HL-60/S4 treated with phorbol 12-myristate 13-acetate at 8.2 ng/mL for 4 days and 3 days (cell line): Measurements from ENCODE around the gene TPST2.

Experiments used
- in situ Hi-C: fragments of 300-500 bp; cut with MboI; formaldehyde crosslinking; loops from 2 replicates; pipeline ENCODE4 v1.15.0; 2022; ENCODE audit warnings: low sequenced_read_pairs

TPST2 gene

GRCh38 chr22:26503758-26504157 is 86.2 kb downstream of the TPST2 start:
- in situ Hi-C loops, result no loop called here

- in situ Hi-C loops, result no loop called here
These were observed 87.0 kb downstream of the TPST2 start for GRCh38 chr22:26502688-26503561.

DNA sequence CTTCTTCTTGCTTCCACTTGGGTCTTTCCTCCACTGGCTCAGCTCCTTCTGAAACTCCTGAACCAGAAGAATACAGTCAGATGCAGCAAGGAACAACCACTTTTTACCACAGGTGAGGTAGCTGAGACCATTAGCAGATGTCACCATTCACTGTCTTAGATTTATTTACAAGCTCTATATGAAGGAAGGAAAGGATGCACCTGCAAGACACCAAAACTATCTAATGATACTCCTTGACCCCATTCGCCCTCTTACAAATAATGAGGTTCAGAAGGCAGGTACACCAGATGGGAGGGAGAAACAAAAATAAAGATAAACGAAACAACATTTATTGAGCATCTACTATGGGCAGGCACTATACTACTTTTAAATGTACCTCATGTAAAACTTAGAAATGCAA is 87.9 kb downstream of the TPST2 start:
- in situ Hi-C loops, result no loop called here

- in situ Hi-C loops, result no loop called here
These were observed 90.7 kb downstream of the TPST2 start for GRCh38 chr22:26499188-26499703.

GRCh38 chr22:26496456-26496855 is 93.5 kb downstream of the TPST2 start:
- in situ Hi-C loops, result no loop called here

GRCh38 chr22:26494506-26494905 is 95.4 kb downstream of the TPST2 start:
- in situ Hi-C loops, result no loop called here

DNA sequence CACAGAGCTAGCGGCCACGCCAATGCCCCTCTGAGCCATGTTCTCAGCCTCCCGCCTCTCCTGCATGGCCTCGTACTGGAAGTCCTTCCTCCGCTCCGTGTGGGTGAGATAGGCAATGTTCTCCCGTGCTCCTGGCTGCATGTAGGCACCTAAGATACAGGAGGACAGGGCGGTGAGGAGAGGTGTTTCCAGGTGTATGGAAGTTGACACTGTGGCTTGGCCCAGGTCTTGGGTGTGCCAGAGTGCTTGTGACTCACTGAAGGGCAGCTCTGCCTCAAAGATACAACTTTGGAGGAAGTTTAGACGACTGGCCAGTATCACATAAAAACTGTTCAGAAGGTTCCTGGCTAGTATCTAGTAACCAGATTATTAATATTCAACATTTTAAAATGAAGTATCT is 97.7 kb downstream of the TPST2 start:
- in situ Hi-C loops, result no loop called here

DNA sequence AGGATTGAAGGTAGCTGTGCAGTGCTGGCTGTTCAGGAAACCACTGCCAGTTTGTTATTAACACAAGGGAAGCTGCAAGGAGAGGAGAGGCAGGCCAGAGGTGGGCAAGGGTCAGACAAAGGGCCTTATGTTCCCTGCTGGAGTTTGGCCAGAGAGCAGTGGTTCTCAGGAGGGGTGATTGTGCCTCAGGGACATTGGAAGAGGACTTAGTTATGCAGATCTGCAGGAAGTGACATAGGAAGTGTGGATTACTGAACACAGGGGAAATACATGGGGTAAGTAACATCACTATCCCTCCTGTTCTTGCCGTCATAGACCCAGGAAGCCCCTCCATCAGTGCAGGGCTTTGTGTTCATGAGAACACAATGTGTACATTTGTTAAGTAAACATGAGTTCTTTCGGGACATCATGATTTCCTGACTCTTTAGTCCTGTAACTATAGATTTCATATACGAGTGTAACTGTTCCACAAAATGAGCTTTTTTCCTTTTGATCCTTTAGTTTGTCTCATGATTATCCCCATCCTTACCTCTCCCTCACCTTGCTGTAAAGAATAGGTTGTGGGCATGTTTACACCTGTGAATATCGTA is 100.4 kb downstream of the TPST2 start:
- in situ Hi-C loops, result no loop called here

DNA sequence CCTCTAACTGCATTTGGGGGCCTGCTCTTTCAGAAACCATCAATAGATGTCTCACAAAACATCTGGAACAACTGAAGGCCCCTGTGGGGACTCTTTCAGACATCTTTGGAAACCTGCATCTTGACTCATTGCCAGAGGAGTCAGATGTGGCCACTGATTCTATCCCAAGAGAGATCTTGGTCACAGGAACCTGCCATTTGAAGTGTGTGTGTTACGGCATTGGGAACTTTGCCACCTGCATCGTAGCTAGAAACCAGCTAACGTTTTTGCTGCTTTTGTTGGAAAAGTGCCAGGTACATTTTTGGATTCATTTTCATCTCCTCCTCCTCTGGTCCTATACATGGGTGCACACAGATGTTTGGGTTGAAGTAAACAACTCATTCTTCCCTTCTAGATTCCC is 101.9 kb downstream of the TPST2 start:
- in situ Hi-C loops, result no loop called here

DNA sequence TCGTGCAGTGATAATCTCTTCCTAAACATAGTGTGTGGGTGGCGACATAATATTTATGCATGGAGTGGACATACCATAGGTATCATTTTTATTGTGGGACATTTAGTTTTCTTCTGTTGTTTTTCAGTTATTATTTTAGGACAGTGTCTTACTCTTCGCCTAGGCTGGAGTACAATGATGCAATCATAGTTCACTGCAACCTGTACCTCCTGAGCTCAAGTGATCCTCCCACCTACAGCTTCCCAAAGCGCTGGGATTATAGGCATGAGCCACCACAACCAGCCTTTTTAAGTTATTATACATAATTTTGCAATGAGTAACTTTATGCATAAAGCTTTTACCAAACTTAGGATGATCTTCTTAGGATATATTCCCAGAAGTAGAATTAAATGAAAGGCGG is 103.5 kb downstream of the TPST2 start:
- in situ Hi-C loops, result no loop called here

DNA sequence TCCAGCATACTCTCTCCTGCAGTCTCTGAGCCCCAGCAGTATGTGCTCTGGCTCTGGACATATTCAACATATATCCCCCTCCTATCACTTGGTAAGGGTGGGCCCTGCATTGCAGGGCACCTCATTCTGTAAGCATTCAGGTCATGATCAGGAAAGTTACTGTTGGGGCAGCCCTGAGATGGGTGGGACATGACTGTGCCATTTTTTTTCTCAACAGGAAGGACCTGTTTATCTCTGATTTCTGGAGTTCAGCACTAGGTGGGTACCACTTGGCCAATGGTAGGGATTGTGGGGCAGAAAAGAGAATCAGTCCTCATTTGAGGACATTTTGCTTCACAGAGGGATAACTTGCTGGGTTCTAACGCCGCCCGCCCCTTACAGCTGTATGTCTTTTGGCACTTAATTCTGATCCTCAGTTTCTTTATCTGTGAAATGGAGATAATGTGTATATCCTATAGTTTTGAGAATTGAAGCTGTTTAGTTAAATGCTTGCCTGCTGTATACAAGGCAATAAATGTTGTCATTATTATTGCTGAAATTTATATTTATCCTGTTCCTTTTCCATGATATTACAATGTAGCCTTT is 104.0 kb downstream of the TPST2 start:
- in situ Hi-C loops, result no loop called here

- in situ Hi-C loops, result no loop called here
These were observed 104.9 kb downstream of the TPST2 start for GRCh38 chr22:26485013-26485412.

GRCh38 chr22:26484360-26484706 is 105.6 kb downstream of the TPST2 start:
- in situ Hi-C loops, result no loop called here

DNA sequence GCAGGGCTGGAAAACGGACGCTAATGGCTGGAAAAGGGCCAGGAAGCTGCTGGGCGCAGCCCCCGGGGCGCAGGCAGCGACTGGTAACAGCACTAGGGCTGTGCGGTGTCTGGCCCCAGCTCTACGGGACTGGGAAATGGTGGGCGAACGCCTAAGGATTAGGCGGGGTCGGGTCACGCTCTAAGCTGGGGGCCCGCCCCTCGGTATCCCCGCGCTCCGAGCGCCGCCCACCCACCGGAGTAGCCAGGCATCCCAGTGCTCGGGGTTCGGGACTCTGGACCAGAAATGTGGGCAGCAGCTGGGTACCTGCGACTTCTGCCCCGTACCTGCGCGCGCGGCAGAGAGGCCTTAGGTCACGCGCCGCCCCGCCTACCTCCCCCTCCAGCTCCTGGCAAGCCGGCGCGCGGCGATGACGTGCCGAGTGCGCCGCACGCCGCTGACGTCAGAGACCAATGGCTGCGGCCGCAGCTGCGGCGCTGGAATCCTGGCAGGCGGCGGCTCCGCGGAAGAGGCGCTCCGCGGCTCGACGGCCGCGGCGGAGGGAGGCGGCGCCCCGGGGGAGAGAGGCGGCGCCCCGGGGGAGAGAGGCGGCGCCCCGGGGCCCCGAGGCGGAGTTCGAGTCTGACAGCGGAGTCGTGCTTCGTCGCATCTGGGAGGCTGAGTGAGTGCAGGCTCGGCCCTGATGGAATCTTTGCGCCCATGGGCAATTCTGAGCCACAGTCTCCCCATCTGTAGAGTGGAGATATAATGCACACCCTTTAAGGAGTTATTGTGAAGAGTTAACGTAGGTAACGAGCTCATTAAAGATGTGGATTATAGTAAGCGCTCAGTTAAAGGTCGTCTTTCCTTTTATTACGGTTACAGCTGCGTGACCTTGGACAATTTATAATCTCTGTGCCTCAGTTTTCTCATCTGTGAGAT is 106.2 kb downstream of the TPST2 start, which contains the start of the genes HPS4 and SRRD:
Gene HPS4, minus strand, starts transcription at position 345 of the 921 bp plus-strand sequence. CDS start 2,021 bp downstream, outside the sequence.
Gene SRRD, plus strand, starts transcription at position 439 of the 921 bp plus-strand sequence. Its CDS starts 14 bp downstream, at position 453.
- in situ Hi-C loops, result no loop called here

GRCh38 chr22:26483043-26483438 is 106.9 kb downstream of the TPST2 start:
- in situ Hi-C loops, result no loop called here

- in situ Hi-C loops, result no loop called here
These were observed 107.8 kb downstream of the TPST2 start for GRCh38 chr22:26482161-26482560.

GRCh38 chr22:26481694-26482093 is 108.2 kb downstream of the TPST2 start:
- in situ Hi-C loops, result no loop called here

DNA sequence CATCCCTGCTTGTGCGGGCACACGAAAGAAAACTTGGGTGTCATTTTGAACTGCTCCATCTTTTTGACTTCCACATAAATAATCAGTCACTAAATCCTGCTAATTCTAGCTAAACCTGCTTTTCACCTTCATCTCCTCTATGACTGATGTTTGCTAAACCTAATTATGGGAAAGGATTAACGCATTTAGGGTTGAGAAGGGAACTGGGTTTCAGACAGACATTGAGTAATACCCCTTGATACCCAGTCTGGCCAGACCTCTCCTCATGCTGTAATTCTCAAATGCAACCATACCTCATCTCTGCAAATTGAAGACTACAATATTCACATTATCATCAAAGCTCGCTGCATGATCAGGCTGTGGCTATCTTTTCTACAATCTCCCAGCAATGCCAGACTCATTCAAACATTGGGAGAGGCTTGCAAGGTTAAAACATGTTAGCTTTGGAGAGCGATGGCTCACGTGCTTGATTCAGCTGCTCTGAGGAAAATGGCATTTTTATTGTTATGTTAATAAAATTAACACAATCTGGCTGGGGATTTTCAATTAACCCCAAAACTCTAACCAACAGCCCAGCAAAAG is 108.7 kb downstream of the TPST2 start:
- in situ Hi-C loops, result no loop called here

DNA sequence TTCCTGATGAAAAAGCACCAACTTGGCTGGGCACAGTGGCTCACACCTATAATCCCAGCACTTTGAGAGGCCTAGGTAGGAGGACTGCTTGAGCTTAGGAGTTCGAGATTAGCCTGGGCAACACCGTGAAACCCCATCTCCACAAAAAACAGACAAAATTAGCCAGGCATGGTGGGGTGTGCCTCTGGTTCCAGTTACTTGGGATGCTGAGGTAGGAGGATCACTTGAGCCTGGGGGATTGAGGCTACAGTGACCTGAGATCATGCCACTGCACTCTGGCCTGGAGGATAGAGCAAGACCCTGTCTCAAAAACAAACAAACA is 109.4 kb downstream of the TPST2 start:
- in situ Hi-C loops, result no loop called here

DNA sequence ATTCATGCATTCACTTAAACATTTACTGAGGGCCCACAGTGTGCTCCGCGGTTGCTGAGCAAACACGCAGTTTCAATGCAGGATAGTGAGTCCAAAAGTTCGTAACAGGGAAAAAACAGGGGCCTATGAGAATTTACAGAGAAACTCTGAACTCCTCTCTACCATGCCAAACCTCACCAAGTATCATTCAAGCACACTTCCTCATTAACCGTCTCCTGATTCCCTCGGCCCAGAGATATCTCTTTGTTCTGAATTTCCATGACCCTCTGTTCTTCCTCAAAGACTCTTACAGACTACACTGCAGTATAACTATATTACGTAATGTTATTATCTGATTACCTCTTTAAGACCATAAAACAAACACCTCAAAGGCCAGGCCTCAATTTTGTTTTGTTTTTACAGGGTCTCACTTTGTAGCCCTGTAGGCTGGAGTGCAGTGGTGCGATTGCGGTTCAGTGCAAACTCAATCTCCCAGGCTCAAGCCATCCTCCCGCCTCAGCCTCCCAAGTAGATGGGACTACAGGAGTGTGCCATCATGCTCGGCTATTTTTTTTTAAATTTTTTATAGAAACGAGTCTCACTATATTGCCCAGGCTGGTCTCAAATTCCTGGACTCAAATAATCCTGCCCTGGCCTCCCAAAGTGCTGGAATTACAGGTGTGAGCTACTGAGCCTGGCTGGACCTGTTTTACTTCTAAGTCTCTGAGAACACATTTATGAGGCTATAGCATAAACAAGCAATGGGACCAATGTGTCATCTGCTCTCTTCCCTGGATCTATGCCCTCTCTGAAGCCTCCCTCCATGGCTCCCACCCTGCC is 109.9 kb downstream of the TPST2 start:
- in situ Hi-C loops, result no loop called here
